Spleen (tissue), 7 donors: ENCODE data around the gene PLK3.

Source experiments
- CTCF ChIP-seq, 11 experiments: fragments of 200-600 bp in 7 of 11; fragments of 450-650 bp in 4 of 11; sonication (generic) in 4 of 11; IDR thresholded peaks in 8 of 11; conservative IDR thresholded peaks in 3 of 11; 1 replicate in 7 of 11; 2 replicates in 4 of 11; pipeline versions ENCODE4 v1.4.0 to v1.8.0; 2016 to 2021; ENCODE audit warnings: antibody characterized with exemption in 11 of 11, inconsistent platforms in 4 of 11, mild to moderate bottlenecking in 1 of 11
- POLR2A ChIP-seq, 3 donors: fragments of 450-650 bp; IDR thresholded peaks; one replicate each; pipeline ENCODE4 v1.5.1; 2017; ENCODE audit warnings: antibody characterized with exemption in 3 of 3, mild to moderate bottlenecking in 1 of 3
- POLR2AphosphoS5 ChIP-seq, 3 donors: sonication (generic); formaldehyde crosslinking; IDR thresholded peaks; one replicate each; pipeline ENCODE4 v1.5.1; 2017; ENCODE audit warnings: antibody characterized with exemption in 3 of 3
- donor health status: DM: no; HTN: no; CAD: no; lungs with moderate emphysema.
- donor health status: DM: no; HTN: no; CAD: no.
- donor health status: DM: no; HTN: no; CAD: no.

DNA sequence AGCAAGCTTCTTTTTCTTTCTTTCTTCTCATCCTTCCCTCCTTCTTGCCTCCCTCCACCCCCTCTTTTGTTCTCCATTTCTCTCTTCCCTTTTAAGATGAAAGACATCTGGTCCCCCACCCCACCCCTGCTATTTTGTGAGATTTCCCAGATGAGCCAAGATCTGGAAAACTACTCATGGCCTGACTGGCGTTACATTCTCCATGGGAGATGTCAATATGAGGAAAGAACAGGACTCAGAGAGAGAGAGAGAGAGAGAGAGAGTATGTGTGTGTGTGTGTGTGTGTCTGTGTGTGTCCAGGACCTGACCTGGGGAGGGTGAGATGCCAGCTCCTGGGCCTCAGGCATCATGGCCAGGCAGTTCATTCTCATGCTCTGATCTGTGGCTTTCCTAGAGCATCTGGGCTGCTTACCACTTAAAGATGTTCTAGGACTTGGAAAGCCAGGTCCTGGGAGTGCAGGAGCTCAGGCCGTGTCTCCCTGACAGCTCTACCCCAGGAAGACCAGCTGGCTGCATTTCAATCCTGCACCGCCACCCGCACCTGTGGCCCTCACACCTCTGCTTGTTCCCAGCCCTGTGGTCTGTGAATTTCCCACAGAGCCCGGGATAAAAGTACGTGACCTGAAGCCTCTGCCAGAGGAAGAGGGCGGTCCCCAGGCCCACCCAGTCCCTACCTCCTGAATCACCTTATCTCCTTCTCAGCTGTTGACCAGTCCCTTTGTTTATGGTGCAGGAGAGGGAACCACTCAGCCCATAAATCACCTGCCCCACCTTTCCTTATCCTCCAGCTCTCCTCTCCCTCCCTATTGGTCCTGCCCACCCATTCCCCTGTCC, 9.0 kb upstream of the PLK3 start:
- TF ChIP-seq CTCF (IDR thresholded peaks at IDR 0.05 in 8 of 11, conservative IDR thresholded peaks at IDR 0.05 in 3 of 11) (no peak), POLR2A (IDR thresholded peaks at IDR 0.05) (no peak), POLR2AphosphoS5 (IDR thresholded peaks at IDR 0.05) (no peak)
